Ovary (tissue), 3 donors: Measurements from ENCODE around the gene SPDYC.

Source experiments
- CTCF ChIP-seq, 3 donors: fragments of 450-650 bp in 2 of 3; fragments of 200-600 bp in 1 of 3; IDR thresholded peaks; one replicate each; pipeline versions ENCODE4 v1.5.1 to v1.8.0; 2016 to 2022; ENCODE audit warnings: antibody characterized with exemption in 3 of 3, mild to moderate bottlenecking in 1 of 3
- POLR2A ChIP-seq: fragments of 450-650 bp; IDR thresholded peaks from one replicate; pipeline ENCODE4 v1.6.1; 2017; ENCODE audit warnings: antibody characterized with exemption, mild to moderate bottlenecking, moderate library complexity
- donor health status: DM: no; HTN: no; CAD: no.

- TF ChIP-seq CTCF (IDR thresholded peaks at IDR 0.05) = no peak
- no peak for TF ChIP-seq POLR2A
Observed at GRCh38 chr11:65131417-65131776, 38.6 kb upstream of the SPDYC start.
